Right lobe of liver (tissue), 6 donors: ENCODE data around the gene FADS2. TPM values are rescaled to one million over a fixed set of nuclear protein-coding genes. Genes with fewer than 3 reads are reported as not detected.
A peak's percentile ranks its signal among the peaks of the same experiment; 100 is the strongest.

ENCODE experiments used
- ATAC-seq, 4 donors: fragments of 200-7000 bp; cut with Tn5 transposase; one replicate each; pipeline ENCODE4 v1.9.1; 2020; ENCODE audit warnings: mild to moderate bottlenecking in 4 of 4, moderate library complexity in 4 of 4
- DNase-seq, 3 donors: peaks; one replicate each; pipeline ENCODE4 v3.0.0-alpha.2; 2020
- H3K27ac ChIP-seq, 3 donors: fragments of 200-600 bp; one replicate each; pipeline ENCODE4 v1.8.0; 2022
- H3K27me3 ChIP-seq, 2 donors: fragments of 200-600 bp; one replicate each; pipeline ENCODE4 v1.8.0; 2022
- H3K36me3 ChIP-seq, 4 donors: fragments of 200-600 bp; sonication (generic) in 1 of 4; one replicate each; pipeline versions ENCODE4 v1.5.1 to v1.8.0; 2017 to 2022; ENCODE audit warnings: control low read depth in 1 of 4
- H3K4me1 ChIP-seq, 4 donors: fragments of 200-600 bp; sonication (generic) in 1 of 4; one replicate each; pipeline versions ENCODE4 v1.5.1 to v1.8.0; 2017 to 2022; ENCODE audit warnings: control low read depth in 1 of 4
- H3K4me3 ChIP-seq, 3 donors: fragments of 200-600 bp; one replicate each; pipeline ENCODE4 v1.8.0; 2022
- H3K9me3 ChIP-seq, 4 donors: fragments of 200-600 bp; sonication (generic) in 1 of 4; one replicate each; pipeline versions ENCODE4 v1.5.1 to v1.8.0; 2017 to 2022; ENCODE audit warnings: control low read depth in 1 of 4
- POLR2A ChIP-seq: fragments of 450-650 bp; IDR thresholded peaks from one replicate; pipeline ENCODE4 v1.6.1; 2017; ENCODE audit warnings: antibody characterized with exemption, mild to moderate bottlenecking
- WGBS: methylation state at CpG from one replicate; pipeline ENCODE4 v1.1.6; 2018; ENCODE audit warnings: low coverage, low lambda C conversion rate; ENCODE audit not compliant: insufficient coverage; ENCODE audit errors: missing lambda C conversion rate; 5-methylcytosine and 5-hydroxymethylcytosine counted together
- intact Hi-C, 2 donors: fragments of 100-400 bp; cut with DNase I; formaldehyde crosslinking; loops; one replicate each; pipeline versions ENCODE4 v1.11.2 to v1.14.1; 2022
- microRNA counts: library from miRNA; unstranded; fragments of <30 nt; microRNA quantifications from one replicate; lab custom pipeline; 2016
- microRNA-seq, 2 donors: library from miRNA; unstranded; fragments of <30 nt; microRNA quantifications; one replicate each; pipeline ENCODE4, GENCODE V29; 2019 to 2020
- small RNA-seq, 2 experiments: library from RNA; depleted of rRNA; stranded (forward); fragments of <200 nt; gene quantifications; one replicate each; pipeline ENCODE3, GENCODE V24; 2016
- total RNA-seq, 6 experiments: library from RNA; depleted of rRNA in 2 of 6; stranded (reverse); fragments of >200 nt in 2 of 6; fragmentation: NEBNext Ultra II Directional in 3 of 6; extraction: Animal tissue kit (Norgen Biotek cat#: 25700) in 3 of 6; gene quantifications; one replicate each; pipeline versions ENCODE4 v1.1.0 to v1.2.4, GENCODE V29; 2016 to 2023
- TF ChIP-seq, protein P1 (sequence below), 4 donors: fragments of 200-600 bp in 3 of 4; fragments of 450-650 bp in 1 of 4; IDR thresholded peaks; one replicate each; pipeline versions ENCODE4 v1.5.1 to v1.8.0; 2016 to 2022; ENCODE audit warnings: antibody characterized with exemption in 4 of 4, mild to moderate bottlenecking in 2 of 4
- donor health status: DM: no; HTN: yes; CAD: no.
- donor health status: DM: no; HTN: no; CAD: no.
- donor health status: DM: no; HTN: no; CAD: no.
- donor health status: DM: no; HTN: yes; CAD: no.
- donor health status: DM: no; HTN: yes; CAD: no.

The FADS2 gene
- total RNA-seq, 6 experiments from 2014 or later: 4.2 to 166 (median 110) TPM

DNA sequence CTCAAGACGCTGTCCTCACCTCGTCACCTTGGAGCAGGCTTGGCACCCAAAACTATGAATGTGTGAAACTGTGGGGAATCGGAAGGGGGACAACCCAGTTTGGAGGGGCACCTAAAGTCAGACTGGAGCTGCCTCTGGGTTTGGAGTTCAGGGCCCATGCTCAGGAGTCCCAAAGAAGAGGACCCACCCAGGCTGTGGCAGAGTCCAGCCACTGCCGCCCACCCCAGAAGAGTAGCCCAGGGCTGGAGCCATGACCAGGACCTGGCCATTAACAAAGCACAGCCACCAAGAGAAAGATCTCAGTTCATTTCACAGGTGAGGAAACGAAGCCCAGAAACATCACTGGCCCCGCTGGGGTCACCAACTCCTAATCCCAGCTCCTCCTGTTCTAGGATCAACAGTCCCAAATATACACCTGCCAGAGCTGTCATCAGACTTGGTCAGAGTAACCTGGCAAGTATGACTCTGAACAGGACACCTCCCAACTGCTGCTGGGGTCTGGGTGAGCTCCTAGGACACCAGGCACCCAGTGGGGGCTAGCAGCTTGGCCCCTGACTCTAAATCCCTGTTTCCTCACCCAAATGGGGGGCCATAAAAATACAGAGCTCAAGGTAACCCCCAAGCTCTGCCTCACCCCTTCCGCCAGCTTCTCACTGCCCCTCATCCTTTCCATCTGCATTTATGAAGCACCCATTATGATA is 86.5 kb downstream of the FADS2 start:
- no peak for TF ChIP-seq POLR2A
- TF ChIP-seq, protein P1, sequence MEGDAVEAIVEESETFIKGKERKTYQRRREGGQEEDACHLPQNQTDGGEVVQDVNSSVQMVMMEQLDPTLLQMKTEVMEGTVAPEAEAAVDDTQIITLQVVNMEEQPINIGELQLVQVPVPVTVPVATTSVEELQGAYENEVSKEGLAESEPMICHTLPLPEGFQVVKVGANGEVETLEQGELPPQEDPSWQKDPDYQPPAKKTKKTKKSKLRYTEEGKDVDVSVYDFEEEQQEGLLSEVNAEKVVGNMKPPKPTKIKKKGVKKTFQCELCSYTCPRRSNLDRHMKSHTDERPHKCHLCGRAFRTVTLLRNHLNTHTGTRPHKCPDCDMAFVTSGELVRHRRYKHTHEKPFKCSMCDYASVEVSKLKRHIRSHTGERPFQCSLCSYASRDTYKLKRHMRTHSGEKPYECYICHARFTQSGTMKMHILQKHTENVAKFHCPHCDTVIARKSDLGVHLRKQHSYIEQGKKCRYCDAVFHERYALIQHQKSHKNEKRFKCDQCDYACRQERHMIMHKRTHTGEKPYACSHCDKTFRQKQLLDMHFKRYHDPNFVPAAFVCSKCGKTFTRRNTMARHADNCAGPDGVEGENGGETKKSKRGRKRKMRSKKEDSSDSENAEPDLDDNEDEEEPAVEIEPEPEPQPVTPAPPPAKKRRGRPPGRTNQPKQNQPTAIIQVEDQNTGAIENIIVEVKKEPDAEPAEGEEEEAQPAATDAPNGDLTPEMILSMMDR (IDR thresholded peaks at IDR 0.05): no peak
- Histone ChIP-seq H3K27me3 (no peaks in the 10 kb centered on the region), H3K36me3 (no peaks in the 10 kb centered on the region), H3K4me1 (peaks cover 0 to 5% (median 0%) of the 10 kb centered on the region in 4 donors), H3K27ac (no peak overlapping the region), H3K4me3 (no peak overlapping the region), H3K9me3 (no peaks in the 10 kb centered on the region)
- 61% methylated on average over 3 of the region's 7 CpGs for WGBS
- intact Hi-C loops: no loop called here
- DNase-seq (peak in 1 of 3 donors; percentile 29), ATAC-seq (no peak)

DNA sequence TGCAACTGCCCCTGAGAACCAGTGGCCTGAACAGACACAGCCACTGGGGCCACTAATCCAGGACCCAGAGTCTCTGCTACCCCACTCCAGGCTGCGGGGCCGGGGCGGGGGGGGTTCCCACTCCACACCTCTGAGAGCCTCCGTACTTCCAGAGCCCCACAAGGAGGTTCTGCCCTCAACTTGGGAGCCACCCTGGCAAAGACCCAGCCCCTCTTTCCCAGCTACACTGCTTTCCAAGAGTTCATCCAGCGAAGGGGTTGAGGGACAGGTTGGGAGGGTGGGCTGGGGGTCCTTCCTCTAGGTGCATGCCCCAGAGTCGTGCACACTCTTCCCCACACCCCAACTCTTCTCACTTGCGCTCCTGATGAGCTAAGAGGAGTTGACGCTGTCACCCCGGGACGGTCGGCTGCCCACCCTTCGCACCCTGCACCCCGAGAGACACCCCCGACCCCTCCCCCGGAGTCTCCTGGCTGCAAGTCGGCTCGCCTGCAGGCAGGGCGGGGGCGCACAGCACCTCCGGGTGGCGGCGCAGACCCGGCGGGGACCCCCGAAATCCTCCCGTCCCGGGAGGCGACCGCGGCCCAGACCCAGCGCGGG is 88.7 kb downstream of the FADS2 start:
- no peaks in the 10 kb centered on the region for H3K27me3 ChIP-seq
- H3K9me3 ChIP-seq: no peaks in the 10 kb centered on the region
- H3K27ac ChIP-seq: peak overlapping the region; percentile 37 to 76 (median 63)
- H3K4me3 ChIP-seq: peak overlapping the region; percentile 37 to 64 (median 44)
- TF ChIP-seq, protein P1 (IDR thresholded peaks at IDR 0.05): no peak
- no peak for TF ChIP-seq POLR2A
- DNase-seq: peak in 2 of 3 donors; percentile 45 to 56
- H3K4me1 ChIP-seq: peaks cover 0 to 3% (median 0%) of the 10 kb centered on the region in 4 donors
- intact Hi-C loops: no loop called here
- ATAC-seq: no peak
- WGBS: 24% methylated on average over 9 of the region's 32 CpGs
- H3K36me3 ChIP-seq: no peaks in the 10 kb centered on the region

MicroRNAs encoded within 50 kb of the gene (microRNA counts, 767-probe panel; counts per million panel counts)
- microRNA hsa-miR-1908 (lab: Ali Mortazavi, UCI): 237 counts per million
- microRNA hsa-miR-611 (lab: Ali Mortazavi, UCI): 237 counts per million

Small RNAs within 50 kb of the gene (microRNA-seq; reads per million reads assigned to microRNA genes)
- gene MIR6746: 0.29 to 0.64 reads per million in 2 donors

Small RNAs within 50 kb of the gene (small RNA-seq; reads per million reads assigned to genes)
- 0 reads per million in 2 experiments for gene MIR6746

Other genes with a start within 250 kb of the FADS2 start
- 10 to 100 TPM; 13.1 to 70.8 (median 31.6) TPM for gene SYT7, start 247.2 kb upstream of the FADS2 start, total RNA-seq
- gene DAGLA, start 147.9 kb upstream of the FADS2 start, total RNA-seq: 1 to 10 TPM in 2 of 6 experiments, under 1 TPM in 4; 0.33 to 5.5 (median 0.79) TPM
- gene MYRF, start 75.7 kb upstream of the FADS2 start, total RNA-seq: 10 to 100 TPM in 5 of 6 experiments, 1 to 10 TPM in 1; 7.6 to 16.4 (median 11.6) TPM
- 10 to 100 TPM; 31.6 to 74.5 (median 55.3) TPM for gene TMEM258, start 35.7 kb upstream of the FADS2 start, total RNA-seq
- 10 to 100 TPM in 2 of 6 experiments, 1 to 10 TPM in 4; 4.0 to 13.3 (median 5.4) TPM for gene FEN1, start 35.4 kb upstream of the FADS2 start, total RNA-seq
- gene FADS1, start 11.3 kb upstream of the FADS2 start, total RNA-seq: 10 to 100 TPM; 18.3 to 87.6 (median 34.8) TPM
- gene FADS3, start 63.2 kb downstream of the FADS2 start, total RNA-seq: 10 to 100 TPM; 13.0 to 69.8 (median 22.7) TPM
- 1 to 10 TPM; 3.2 to 9.1 (median 4.2) TPM for gene RAB3IL1, start 89.3 kb downstream of the FADS2 start, total RNA-seq
- gene BEST1, start 122.1 kb downstream of the FADS2 start, total RNA-seq: 1 to 10 TPM in 3 of 6 experiments, under 1 TPM in 3; 0.55 to 2.3 (median 0.91) TPM
- gene FTH1, start 139.3 kb downstream of the FADS2 start, total RNA-seq: 1,000 to 10,000 TPM; 1,131 to 2,981 (median 2,140) TPM